Smooth muscle cell of the coronary artery (primary cell): ENCODE results near the gene RPL13. TPM values are rescaled to one million over a fixed set of nuclear protein-coding genes. Genes with fewer than 3 reads are reported as not detected.

Experiments
- total RNA-seq: library from RNA; depleted of rRNA; stranded (reverse); fragments of >200 nt; gene quantifications from 2 replicates; pipeline ENCODE4 v1.2.3, GENCODE V29; 2014; ENCODE audit warnings: low replicate concordance

RPL13 gene
- 3,602 and 3,770 TPM in 2 replicates for total RNA-seq

DNA sequence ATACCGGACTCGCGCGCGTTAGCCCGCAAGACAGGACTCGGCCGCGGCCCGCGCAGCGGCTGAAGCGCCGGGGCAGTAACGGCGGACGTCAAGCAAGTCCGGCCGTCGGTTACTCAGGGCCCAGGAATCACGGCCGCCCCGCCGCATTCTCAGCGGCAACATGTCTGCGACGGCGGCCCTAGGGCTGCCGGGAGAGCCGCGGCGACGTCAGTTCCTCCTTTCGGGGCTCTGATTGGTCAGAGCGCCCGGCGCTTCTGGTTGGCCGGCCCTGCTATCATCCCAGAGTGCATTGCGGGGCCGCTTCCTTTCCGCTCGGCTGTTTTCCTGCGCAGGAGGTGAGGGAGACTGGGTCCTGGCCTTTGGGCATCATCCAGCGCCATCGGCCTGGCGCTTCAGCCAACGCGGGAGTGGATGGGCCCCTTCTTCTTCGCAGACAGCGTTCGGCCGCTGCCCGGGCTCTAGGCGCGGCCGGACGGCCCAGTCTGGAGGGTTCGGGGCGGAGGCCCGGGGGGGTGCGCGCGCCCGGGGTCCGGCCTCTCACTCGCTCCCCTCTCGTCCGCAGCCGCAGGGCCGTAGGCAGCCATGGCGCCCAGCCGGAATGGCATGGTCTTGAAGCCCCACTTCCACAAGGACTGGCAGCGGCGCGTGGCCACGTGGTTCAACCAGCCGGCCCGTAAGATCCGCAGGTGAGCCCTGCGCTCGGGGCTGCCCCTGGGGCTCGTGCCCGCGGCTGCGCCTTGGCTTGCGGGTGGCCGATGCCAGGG is at the start of gene RPL13:
Gene RPL13, plus strand, starts transcription at position 305 of the 764 bp plus-strand sequence. Its CDS starts 278 bp downstream, at position 583.

DNA sequence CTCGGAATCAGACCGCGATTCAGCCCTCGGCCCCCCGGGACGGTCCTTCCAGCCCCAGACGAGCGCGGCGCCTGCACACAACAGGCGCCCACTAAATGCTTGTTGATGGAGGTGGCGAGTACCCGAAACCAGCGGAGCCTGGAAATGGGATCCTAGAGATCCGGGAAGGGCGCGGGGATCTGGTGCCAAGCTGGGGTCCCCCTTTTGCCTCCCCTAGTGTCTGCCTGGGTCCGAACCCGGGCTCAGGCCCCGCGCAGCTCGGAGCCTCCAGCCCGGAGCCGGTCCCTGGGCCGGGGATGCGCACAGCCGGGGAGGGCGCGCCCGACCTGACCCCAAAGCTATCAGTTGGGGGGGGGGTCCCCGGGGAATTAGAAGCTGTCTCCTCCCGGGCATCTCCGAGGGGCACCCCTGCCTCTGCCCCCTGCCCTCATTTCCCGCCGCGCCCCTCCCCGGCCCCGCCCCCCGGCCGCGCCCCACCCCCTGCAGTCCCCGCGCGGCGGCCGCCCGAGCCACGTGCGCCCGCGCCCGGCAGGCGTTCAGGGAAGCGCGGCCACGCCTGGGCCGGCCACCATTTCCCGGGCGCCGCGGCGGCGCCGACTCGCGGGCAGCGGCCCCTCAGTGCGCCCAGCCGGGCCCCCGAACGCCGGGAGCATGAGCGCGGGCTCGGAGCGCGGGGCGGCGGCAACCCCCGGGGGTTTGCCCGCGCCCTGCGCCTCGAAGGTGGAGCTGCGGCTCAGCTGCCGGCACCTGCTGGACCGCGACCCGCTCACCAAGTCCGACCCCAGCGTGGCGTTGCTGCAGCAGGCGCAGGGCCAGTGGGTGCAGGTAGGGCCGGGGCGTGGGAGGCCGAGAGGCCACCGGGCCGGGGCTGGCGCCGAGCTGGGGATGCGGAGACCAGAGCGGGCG is 15.0 kb downstream of the RPL13 start, which contains the start of gene CPNE7:
Gene CPNE7, plus strand, starts transcription at position 512 of the 906 bp plus-strand sequence. Its CDS starts 140 bp downstream, at position 652.

DNA sequence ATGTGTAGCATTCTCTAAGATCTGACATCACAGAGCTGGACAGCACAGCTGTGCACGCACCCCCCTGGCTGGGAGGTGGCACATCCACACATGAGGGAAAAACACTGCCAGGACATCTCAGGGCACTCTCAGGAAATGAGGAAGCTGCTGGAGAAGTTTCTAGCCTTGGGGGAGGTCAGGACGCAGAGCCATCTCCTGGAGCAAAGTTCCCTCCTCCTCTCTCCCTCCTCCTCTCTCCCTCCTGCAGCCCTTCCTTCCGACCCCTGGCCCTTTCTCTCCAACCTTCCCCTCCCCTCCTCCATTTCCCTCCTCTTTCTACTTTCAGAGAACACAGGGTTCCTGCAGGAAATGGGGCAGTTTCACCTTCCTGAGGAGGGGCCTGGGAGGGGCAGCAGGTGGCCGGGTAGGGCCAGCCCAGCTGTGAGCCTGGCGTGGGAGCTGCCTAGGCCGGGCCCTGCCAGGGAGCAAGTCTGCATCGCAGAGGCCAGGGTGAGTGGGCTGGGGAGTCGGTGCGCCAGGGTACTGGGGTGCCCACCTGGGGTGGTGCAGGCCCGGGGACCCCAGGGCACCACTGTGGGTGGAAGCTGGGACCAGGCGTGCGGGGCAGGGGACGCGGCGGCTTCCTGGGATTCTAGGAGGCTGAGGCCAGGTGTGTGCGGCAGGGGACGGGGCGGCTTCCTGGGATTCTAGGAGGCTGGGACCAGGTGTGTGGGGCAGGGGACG is 52.9 kb downstream of the RPL13 start, which contains the start of gene DPEP1:
Gene DPEP1, plus strand, starts transcription at position 412 of the 723 bp plus-strand sequence. CDS start 16,769 bp downstream, outside the sequence.

Other genes with a start within 250 kb of the RPL13 start
- 44.3 and 56.5 TPM in 2 replicates for gene ANKRD11, start 70.1 kb upstream of the RPL13 start, total RNA-seq
- gene SPG7, start 52.3 kb upstream of the RPL13 start, total RNA-seq, result 82.7 and 127 TPM in 2 replicates
- 2.9 and 9.1 TPM in 2 replicates for gene CPNE7, start 15.1 kb downstream of the RPL13 start, total RNA-seq
- gene DPEP1, start 53.0 kb downstream of the RPL13 start, total RNA-seq, result under 0.01 and 0.15 TPM in 2 replicates
- 81.0 and 154 TPM in 2 replicates for gene CHMP1A, start 97.0 kb downstream of the RPL13 start, total RNA-seq
- 1.1 and 1.5 TPM in 2 replicates for gene SPATA33, start 97.2 kb downstream of the RPL13 start, total RNA-seq
- 30.7 and 38.7 TPM in 2 replicates for gene CDK10, start 126.0 kb downstream of the RPL13 start, total RNA-seq
- gene SPATA2L, start 141.0 kb downstream of the RPL13 start, total RNA-seq, result 5.3 and 11.1 TPM in 2 replicates
- 5.6 and 7.3 TPM in 2 replicates for gene VPS9D1, start 160.2 kb downstream of the RPL13 start, total RNA-seq
- 8.5 and 13.5 TPM in 2 replicates for gene ZNF276, start 160.9 kb downstream of the RPL13 start, total RNA-seq